Measurements from ENCODE around the gene PAXX. TPM values are rescaled to one million over a fixed set of nuclear protein-coding genes. Genes with fewer than 3 reads are reported as not detected.

Gene PAXX
- total and polyA plus RNA-seq, 8 donors, result 11.9 to 206 (median 92.0) TPM

GRCh38 chr9:137007816-137008270, 15.6 kb downstream of the PAXX start:
- peaks cover 0 to 10% (median 4%) of the 10 kb centered on the region in 4 donors for H3K4me1 ChIP-seq
- no peaks in the 10 kb centered on the region for H3K9me3 ChIP-seq
- no peaks in the 10 kb centered on the region for H3K27me3 ChIP-seq
- intact Hi-C loops (cut with DNase I; ENCODE audit: low total_unique reads), result no loop called here
- no peak overlapping the region for H3K4me3 ChIP-seq
- no peak for DNase-seq
- H3K27ac ChIP-seq, result no peak overlapping the region
- no peak for TF ChIP-seq POLR2AphosphoS5 (IDR thresholded peaks at IDR 0.05)
- no peak for TF ChIP-seq CTCF (IDR thresholded peaks at IDR 0.05)
- no peak for TF ChIP-seq EP300 (IDR thresholded peaks at IDR 0.05)
- no peak for TF ChIP-seq POLR2A (IDR thresholded peaks at IDR 0.05)
- WGBS, 5 donors, result 79 to 96% (median 90%) methylated on average over 9 to 13 of the region's 13 CpGs
- peaks cover 0 to 52% (median 48%) of the 10 kb centered on the region in 4 donors for H3K36me3 ChIP-seq

DNA sequence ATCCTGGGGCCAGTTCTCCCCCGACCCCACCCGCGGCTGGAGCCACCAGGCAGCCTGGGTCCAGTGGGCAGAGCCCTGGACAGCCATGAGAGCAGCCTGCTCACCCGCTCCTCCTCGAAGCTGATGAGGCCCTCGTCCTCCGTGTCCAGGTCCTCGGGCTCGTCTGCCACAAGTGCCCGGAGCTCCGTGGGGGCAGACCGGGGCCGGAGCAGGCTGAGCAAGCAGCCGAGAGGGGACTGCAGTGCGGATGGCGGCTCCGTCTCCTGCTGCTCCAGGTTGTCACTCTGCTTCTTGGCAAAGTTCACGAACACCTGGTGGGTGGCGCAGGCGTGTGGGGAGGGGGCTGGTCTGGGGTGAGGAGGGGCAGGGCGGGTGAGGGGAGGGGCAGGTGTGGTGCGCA, 16.1 kb downstream of the PAXX start:
- Histone ChIP-seq H3K36me3 (peaks cover 0 to 57% (median 53%) of the 10 kb centered on the region in 4 donors), H3K4me1 (peaks cover 0 to 10% (median 4%) of the 10 kb centered on the region in 4 donors), H3K4me3 (no peak overlapping the region), H3K27ac (no peak overlapping the region), H3K27me3 (no peaks in the 10 kb centered on the region), H3K9me3 (no peaks in the 10 kb centered on the region)
- no peak for TF ChIP-seq CTCF (IDR thresholded peaks at IDR 0.05)
- no peak for TF ChIP-seq EP300 (IDR thresholded peaks at IDR 0.05)
- no peak for TF ChIP-seq POLR2AphosphoS5 (IDR thresholded peaks at IDR 0.05)
- TF ChIP-seq POLR2A (IDR thresholded peaks at IDR 0.05), result no peak
- 85 to 96% (median 87%) methylated on average over 12 to 22 of the region's 22 CpGs for WGBS, 5 donors
- intact Hi-C loops (cut with DNase I; ENCODE audit: low total_unique reads), result no loop called here
- no peak for DNase-seq

GRCh38 chr9:137009217-137009616, 17.0 kb downstream of the PAXX start:
- no peak overlapping the region for H3K27ac ChIP-seq
- no peaks in the 10 kb centered on the region for H3K27me3 ChIP-seq
- no peak for DNase-seq
- no peak overlapping the region for H3K4me3 ChIP-seq
- intact Hi-C loops (cut with DNase I; ENCODE audit: low total_unique reads), result no loop called here
- H3K9me3 ChIP-seq, result no peaks in the 10 kb centered on the region
- no peak for TF ChIP-seq POLR2AphosphoS5 (IDR thresholded peaks at IDR 0.05)
- WGBS, 5 donors, result 80 to 94% (median 93%) methylated on average over 1 to 18 of the region's 18 CpGs; no CpG with 5 or more reads in 1 of the 5 donors
- peaks cover 0 to 10% (median 4%) of the 10 kb centered on the region in 4 donors for H3K4me1 ChIP-seq
- H3K36me3 ChIP-seq, result peaks cover 4 to 66% (median 62%) of the 10 kb centered on the region in 4 donors

GRCh38 chr9:137009938-137010732, 17.9 kb downstream of the PAXX start:
- Histone ChIP-seq H3K4me3 (no peak overlapping the region), H3K9me3 (no peaks in the 10 kb centered on the region), H3K27ac (no peak overlapping the region), H3K36me3 (peaks cover 5 to 75% (median 71%) of the 10 kb centered on the region in 4 donors), H3K4me1 (peaks cover 0 to 10% (median 4%) of the 10 kb centered on the region in 4 donors), H3K27me3 (no peaks in the 10 kb centered on the region)
- no peak for DNase-seq
- TF ChIP-seq EP300 (IDR thresholded peaks at IDR 0.05), result no peak
- no peak for TF ChIP-seq POLR2AphosphoS5 (IDR thresholded peaks at IDR 0.05)
- no peak for TF ChIP-seq CTCF (IDR thresholded peaks at IDR 0.05)
- TF ChIP-seq POLR2A (IDR thresholded peaks at IDR 0.05), result no peak
- 93 to 95% (median 94%) methylated on average over 32 to 49 of the region's 49 CpGs for WGBS, 5 donors
- intact Hi-C loops (cut with DNase I; ENCODE audit: low total_unique reads), result no loop called here

- H3K4me3 ChIP-seq, result no peak overlapping the region
- no peak overlapping the region for H3K27ac ChIP-seq
- H3K36me3 ChIP-seq, result peaks cover 5 to 85% (median 82%) of the 10 kb centered on the region in 4 donors
- peaks cover 0 to 10% (median 4%) of the 10 kb centered on the region in 4 donors for H3K4me1 ChIP-seq
- H3K9me3 ChIP-seq, result no peaks in the 10 kb centered on the region
- WGBS, 5 donors, result 93 to 96% (median 94%) methylated on average over 23 to 24 of the region's 24 CpGs
- no peak for TF ChIP-seq CTCF (IDR thresholded peaks at IDR 0.05)
- no peak for DNase-seq
- intact Hi-C loops (cut with DNase I; ENCODE audit: low total_unique reads), result no loop called here
- no peaks in the 10 kb centered on the region for H3K27me3 ChIP-seq
These were observed 18.9 kb downstream of the PAXX start for GRCh38 chr9:137011156-137011555.

All from stomach (tissue), 9 donors.